Renal cortex interstitium (tissue), 11 donors: ENCODE results near the gene SIK3. TPM values are rescaled to one million over a fixed set of nuclear protein-coding genes. Genes with fewer than 3 reads are reported as not detected.

Experiments used
- DNase-seq, 11 donors: peaks; one replicate each; pipeline ENCODE4 v3.0.0-alpha.2; 2013; ENCODE audit warnings: low read depth in 9 of 11, low spot score in 4 of 11; ENCODE audit errors: extremely low read depth in 1 of 11
- polyA plus RNA-seq, 3 donors: library from polyadenylated mRNA; unstranded; fragments of 120-200 nt; gene quantifications; one replicate each; pipeline ENCODE4 v1.2.1, GENCODE V29; 2013; ENCODE audit not compliant: insufficient read length in 3 of 3

Gene SIK3
- polyA plus RNA-seq, 3 donors, result 34.7 to 48.6 (median 36.1) TPM

DNA sequence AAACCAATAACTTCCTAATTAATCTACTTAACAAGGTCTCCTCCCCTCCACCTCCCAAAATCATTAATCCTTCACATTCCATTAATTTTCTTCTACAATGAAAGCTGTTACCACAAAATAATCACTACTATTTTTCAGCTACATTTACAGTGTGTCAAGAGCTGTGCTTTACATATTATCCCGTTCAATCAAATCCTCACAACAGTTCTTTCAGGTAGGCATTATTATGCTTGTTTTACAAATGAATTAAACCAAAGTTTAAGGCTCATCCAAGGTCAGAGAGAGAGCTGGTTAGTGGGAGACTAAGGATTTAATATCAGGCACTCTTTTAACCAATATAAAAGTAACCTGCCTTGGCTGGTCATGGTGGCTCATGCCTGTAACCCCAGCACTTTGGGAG, 107.4 kb downstream of the SIK3 start:
- DNase-seq, result no peak

- DNase-seq, result no peak
These were observed 108.2 kb downstream of the SIK3 start for GRCh38 chr11:116990061-116990473.

DNA sequence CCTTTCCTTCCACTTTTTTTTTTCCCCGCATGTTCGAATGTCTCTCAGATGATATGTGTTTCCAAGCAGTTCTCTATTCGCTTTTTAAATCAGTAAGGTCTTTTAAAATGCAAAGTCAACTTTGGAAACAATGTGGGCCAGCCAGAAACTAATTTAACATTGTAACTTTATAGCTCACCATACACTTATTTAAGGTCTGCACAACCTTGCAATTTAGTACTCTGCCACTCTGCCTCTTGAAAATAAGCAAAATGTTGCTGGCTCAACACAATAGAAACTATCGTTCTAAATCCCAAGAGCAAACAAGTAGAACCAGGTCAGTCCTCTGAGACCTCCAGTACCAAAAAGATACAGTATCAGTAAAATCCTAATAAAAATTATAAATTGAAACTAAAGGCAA, 109.0 kb downstream of the SIK3 start:
- no peak for DNase-seq

- no peak for DNase-seq
These were observed 111.6 kb downstream of the SIK3 start for GRCh38 chr11:116986521-116987105.

DNA sequence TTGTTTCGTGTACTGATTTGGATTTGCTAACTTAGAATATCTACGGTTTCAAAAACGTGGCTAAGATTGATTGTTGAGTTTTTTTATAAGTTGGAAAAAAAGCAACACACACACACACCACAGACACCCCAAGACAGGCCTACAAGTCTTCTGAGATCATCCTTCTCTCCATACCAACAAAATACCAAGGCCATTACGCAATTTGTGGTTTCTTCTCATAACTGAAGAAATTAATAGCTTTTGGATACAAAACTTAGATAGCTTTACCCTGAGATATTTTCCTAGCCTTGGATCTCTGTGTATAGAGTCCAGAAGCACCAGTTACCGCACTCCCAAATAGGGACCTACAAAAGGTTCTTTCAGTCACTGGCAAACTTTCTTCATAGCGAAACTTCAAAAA, 113.6 kb downstream of the SIK3 start:
- DNase-seq, result no peak

DNA sequence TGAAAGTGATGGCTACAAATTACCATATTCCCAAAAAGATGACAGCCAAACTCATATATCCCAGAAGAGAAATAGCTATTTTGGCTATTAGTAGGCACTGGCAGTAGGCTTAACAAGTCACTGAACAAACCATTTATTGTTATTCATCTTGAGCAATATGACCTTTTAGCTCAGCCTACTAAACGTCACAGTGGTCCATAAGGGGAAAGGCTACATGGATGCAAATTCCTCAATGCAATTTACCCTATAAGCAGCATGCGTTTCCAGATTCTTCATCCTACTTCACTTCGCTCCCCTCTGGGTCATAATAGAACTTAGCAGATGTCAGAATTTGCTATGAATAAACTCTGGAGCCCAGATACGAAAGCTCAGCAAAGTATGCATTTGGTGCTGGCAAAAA, 114.0 kb downstream of the SIK3 start:
- DNase-seq, result no peak

DNA sequence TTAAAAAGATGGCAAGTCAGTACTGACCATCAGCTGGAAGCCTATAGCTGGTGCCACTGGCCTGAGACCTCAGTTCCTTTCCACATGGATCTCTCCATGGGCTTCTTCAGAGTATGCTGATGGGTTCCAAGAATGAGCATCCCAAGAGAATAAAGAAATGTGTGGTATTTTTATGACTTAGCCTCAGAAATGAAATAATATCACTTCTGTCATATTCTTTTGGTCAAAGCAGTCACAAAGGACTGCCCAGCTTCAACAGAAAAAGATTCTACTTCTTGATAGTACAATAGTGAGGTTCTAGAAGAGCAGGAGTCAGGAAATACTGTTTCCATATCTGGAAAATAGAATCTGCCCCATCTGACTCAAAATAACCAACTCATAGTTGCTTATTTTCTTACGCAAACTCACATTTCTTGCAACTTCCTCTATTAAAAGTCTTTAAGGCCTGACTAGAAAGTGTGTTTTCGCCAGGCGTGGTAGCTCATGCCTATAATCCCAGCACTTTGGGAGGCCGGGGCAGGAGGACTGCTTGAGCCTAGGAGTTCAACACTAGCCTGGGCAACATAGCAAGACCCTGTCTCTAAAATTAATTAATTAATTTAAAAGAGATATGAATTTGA, 116.9 kb downstream of the SIK3 start:
- no peak for DNase-seq

DNA sequence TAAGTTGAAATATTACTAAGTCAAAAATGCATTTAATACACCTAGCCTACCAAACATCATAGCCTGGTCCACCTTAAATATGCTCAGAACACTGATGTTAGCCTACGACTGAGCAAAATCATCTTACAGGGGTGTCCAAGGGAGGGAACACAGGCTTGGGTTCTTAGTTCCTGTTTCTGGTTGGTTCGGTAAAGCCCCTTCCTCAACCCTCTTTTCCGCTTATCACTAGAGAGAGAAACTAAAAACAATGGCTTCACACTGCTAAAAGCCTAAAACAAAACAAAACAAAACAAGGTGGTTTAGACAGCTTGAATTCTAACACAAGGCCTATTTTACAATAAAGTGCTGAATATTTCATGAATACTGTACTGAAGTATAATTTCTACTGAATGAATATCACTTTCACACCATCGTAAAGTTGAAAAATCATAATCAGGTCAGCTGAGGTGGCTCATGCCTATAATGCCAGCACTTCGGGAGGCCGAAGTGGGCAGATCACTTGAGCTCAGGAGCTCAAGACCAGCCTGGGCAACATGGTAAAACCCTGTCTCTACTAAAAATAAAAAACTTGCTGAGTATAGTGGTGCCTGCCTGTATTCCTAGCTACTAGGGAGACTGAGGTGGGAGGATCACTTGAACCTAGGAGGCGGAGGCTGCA, 118.0 kb downstream of the SIK3 start:
- no peak for DNase-seq

- DNase-seq, result no peak
These were observed 121.2 kb downstream of the SIK3 start for GRCh38 chr11:116976941-116977570.

DNA sequence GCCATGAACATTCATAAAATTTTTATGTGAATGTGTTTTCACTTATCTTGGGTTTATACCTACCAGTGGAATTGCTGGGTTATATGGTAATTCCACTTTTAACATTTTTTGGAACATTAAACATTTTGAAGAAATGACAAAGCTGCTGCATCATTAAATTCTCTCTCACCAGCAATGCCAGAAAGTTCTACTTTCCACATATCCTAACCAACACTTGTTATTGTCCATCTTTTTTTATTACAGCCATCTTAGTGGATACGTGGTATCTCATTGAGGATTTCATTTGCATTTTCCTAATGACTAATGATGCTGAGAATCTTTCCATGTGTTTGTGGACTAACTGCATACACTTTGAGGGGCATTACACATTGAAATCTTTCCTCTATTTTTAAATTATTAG, 122.6 kb downstream of the SIK3 start:
- no peak for DNase-seq

DNA sequence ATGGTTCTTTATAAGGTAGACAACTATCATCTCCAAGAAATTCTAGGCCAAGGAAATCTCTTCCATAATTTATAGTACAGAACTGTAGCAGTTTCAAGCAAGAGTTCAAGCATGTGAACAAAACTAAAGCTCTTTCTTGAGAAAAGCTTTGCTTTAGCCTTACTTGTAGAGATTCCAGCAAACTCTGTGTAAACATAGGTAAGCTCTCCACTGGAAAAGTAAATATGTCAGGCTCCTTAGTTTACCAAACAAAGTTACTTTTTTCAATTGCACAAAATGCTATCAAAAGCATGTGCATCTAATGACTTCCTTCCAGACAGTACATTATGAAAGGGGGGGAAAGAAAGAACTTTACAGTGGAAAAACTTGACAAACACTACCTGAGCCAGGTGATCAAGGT, 125.0 kb downstream of the SIK3 start:
- DNase-seq, result no peak

DNA sequence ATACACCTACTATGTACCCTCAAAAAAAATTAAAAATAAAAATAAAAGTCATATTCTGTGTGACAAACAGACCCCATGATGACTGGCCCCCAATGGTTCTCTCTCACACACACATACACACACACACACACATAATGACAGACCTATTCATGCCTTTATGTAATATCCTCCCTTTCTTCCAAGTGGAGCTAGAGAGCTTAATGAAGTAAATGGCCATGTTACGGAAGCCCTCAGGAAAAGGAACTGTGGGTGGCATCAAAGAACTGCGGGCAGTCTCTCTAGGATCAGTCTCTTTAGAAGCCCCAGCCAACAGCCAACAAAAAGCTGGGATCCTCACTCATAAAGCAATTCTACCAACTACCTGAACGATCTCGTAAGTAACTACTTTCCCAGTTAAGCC, 125.5 kb downstream of the SIK3 start:
- DNase-seq, result no peak

- no peak for DNase-seq
These were observed 127.5 kb downstream of the SIK3 start for GRCh38 chr11:116970485-116971292.

DNA sequence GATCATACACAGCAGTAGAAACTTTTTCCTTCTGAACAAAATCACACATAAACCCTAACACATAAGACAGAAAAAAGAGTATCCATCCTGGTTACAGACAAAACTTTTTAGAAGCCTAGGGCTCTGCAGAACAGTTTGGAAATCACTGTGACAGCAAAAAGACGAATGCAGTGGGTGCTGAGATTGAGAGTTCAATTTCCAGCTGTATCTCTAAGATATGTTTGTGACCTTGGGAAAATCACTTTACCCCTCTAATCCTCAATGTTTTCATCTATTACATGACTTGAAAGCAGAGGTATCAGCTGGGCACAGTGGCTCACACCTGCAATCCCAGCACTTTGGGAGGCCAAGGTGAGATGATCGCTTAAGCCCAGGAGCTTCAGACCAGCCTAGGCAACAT, 128.5 kb downstream of the SIK3 start:
- no peak for DNase-seq

DNA sequence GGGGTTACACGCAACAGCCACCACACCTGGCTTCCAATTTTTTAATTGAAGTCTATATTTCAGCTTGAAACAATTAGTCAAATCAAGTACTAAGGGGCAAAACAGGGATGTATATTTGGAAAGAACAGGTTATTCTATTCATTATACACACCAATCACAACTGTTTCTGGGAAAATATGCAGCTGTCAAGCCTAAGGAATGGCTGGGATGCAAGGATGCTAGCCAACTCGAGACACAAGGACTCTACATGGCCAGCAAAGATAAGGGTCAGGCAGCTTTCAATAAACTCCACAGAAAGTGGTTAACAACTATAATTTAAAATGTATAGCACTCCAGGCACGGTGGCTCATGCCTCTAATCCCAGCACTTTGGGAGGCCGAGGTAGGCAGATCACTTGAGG, 134.0 kb downstream of the SIK3 start:
- no peak for DNase-seq

DNA sequence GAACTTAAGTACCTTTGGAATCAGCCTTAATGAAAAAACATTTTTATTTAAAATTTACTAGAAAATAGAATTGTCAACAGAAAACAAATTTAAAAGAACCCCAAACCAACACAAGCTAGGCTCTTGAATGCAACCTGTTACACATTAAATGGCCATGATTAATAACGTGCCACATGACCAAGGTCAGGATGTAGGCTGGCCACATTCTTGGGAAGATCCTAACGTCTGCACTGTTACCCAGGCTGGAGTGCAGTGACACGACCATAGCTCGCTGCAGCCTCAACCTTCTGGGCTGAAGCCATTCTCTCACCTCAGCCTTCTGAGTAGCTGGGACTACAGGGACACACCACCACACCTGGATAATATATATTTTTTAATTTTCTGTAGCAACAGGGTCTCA, 134.4 kb downstream of the SIK3 start:
- DNase-seq, result no peak

GRCh38 chr11:116962108-116962507, 136.1 kb downstream of the SIK3 start:
- DNase-seq, result no peak

- DNase-seq, result no peak
These were observed 137.3 kb downstream of the SIK3 start for GRCh38 chr11:116960930-116961329.

DNA sequence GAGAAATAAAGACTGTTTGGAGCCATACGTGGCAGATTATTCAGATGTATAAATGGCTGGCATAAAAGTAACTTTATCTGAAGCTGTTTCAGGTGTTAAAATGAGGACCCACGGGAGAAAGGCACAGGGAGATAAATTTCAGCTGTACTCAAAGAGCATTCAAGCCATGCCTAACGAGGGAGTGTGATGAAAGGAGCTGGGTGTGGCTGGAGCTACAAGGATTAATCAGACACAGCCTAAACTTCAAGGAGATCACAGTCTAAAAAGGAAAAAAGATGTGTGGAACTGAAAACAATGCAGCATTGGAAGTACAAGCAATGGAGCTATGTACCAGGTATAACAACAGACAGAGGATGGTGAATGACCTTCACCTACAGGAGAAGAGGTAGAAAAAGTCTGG, 140.0 kb downstream of the SIK3 start:
- DNase-seq, result no peak

GRCh38 chr11:116955949-116956348, 142.3 kb downstream of the SIK3 start:
- DNase-seq, result no peak
